H9 (cell line): ENCODE results near the gene TAGLN2. TPM values are rescaled to one million over a fixed set of nuclear protein-coding genes. Genes with fewer than 3 reads are reported as not detected.

Experiments
- DNase-seq: peaks from one replicate; pipeline ENCODE4 v3.0.0-alpha.2; 2017
- H2AFZ ChIP-seq: one replicate; pipeline ENCODE4 v1.6.1; 2013; ENCODE audit warnings: mild to moderate bottlenecking, low read length, control low read depth, moderate library complexity
- H2AK5ac ChIP-seq: 2 replicates; pipeline ENCODE4 v1.6.1; 2013; ENCODE audit warnings: low read length, control low read depth, mixed read lengths; ENCODE audit not compliant: insufficient read length
- H2BK120ac ChIP-seq: one replicate; pipeline ENCODE4 v1.6.1; 2013; ENCODE audit warnings: low read depth, mild to moderate bottlenecking, low read length, control low read depth, inconsistent platforms; ENCODE audit not compliant: poor library complexity, severe bottlenecking
- H2BK12ac ChIP-seq: 2 replicates; pipeline ENCODE4 v1.6.1; 2013; ENCODE audit warnings: low read length, control low read depth, mixed read lengths, low read depth; ENCODE audit not compliant: insufficient read length
- H2BK15ac ChIP-seq: 2 replicates; pipeline ENCODE4 v1.6.1; 2013; ENCODE audit warnings: low read depth, low read length, control low read depth
- H2BK20ac ChIP-seq: one replicate; pipeline ENCODE4 v1.6.1; 2013; ENCODE audit warnings: low read depth, mild to moderate bottlenecking, low read length, control low read depth, inconsistent platforms; ENCODE audit not compliant: poor library complexity, severe bottlenecking
- H2BK5ac ChIP-seq: 2 replicates; pipeline ENCODE4 v1.6.1; 2013; ENCODE audit warnings: low read length, control low read depth, mixed read lengths; ENCODE audit not compliant: insufficient read length
- H3K14ac ChIP-seq: 2 replicates; pipeline ENCODE4 v1.6.1; 2013; ENCODE audit warnings: low read length, control low read depth; ENCODE audit not compliant: insufficient read depth
- H3K18ac ChIP-seq: 2 replicates; pipeline ENCODE4 v1.6.1; 2013; ENCODE audit warnings: low read depth, mild to moderate bottlenecking, mixed read lengths, low read length, control low read depth; ENCODE audit not compliant: insufficient read length
- H3K23ac ChIP-seq: 2 replicates; pipeline ENCODE4 v1.6.1; 2013; ENCODE audit warnings: low read length, control low read depth, mixed read lengths, low read depth; ENCODE audit not compliant: insufficient read length
- H3K23me2 ChIP-seq: 2 replicates; pipeline ENCODE4 v1.6.1; 2013; ENCODE audit warnings: low read depth, mild to moderate bottlenecking, mixed read lengths, low read length, control low read depth; ENCODE audit not compliant: insufficient read length, poor library complexity, severe bottlenecking
- H3K27ac ChIP-seq: 2 replicates; pipeline ENCODE4 v1.5.1; 2013; ENCODE audit warnings: low read length, control low read depth, mixed read lengths, low read depth; ENCODE audit not compliant: insufficient read length
- H3K27me3 ChIP-seq: 2 replicates; pipeline ENCODE4 v1.6.1; 2013; ENCODE audit warnings: low read length, control low read depth, inconsistent platforms; ENCODE audit not compliant: insufficient read depth
- H3K4ac ChIP-seq: 2 replicates; pipeline ENCODE4 v1.6.1; 2013; ENCODE audit warnings: low read depth, mild to moderate bottlenecking, control low read depth, inconsistent platforms, low read length, moderate library complexity
- H3K4me1 ChIP-seq: 2 replicates; pipeline ENCODE4 v1.6.1; 2013; ENCODE audit warnings: low read length, control low read depth, inconsistent platforms; ENCODE audit not compliant: insufficient read depth
- H3K4me2 ChIP-seq: 2 replicates; pipeline ENCODE4 v1.6.1; 2013; ENCODE audit warnings: low read length, control low read depth, mixed read lengths; ENCODE audit not compliant: insufficient read length, insufficient read depth
- H3K56ac ChIP-seq: 2 replicates; pipeline ENCODE4 v1.6.1; 2013; ENCODE audit warnings: low read depth, mild to moderate bottlenecking, mixed read lengths, low read length, control low read depth; ENCODE audit not compliant: insufficient read length
- H3K79me1 ChIP-seq: 2 replicates; pipeline ENCODE4 v1.6.1; 2013; ENCODE audit warnings: low read depth, mild to moderate bottlenecking, moderate library complexity, low read length, control low read depth, inconsistent platforms; ENCODE audit not compliant: insufficient read depth, poor library complexity, severe bottlenecking
- H3K79me2 ChIP-seq: 2 replicates; pipeline ENCODE4 v1.6.1; 2013; ENCODE audit warnings: low read length, control low read depth, inconsistent platforms; ENCODE audit not compliant: insufficient read depth
- H3K9ac ChIP-seq: 2 replicates; pipeline ENCODE4 v1.6.1; 2013; ENCODE audit warnings: low read length, control low read depth, mixed read lengths; ENCODE audit not compliant: insufficient read length; ENCODE audit errors: extremely low read depth
- H3K9me3 ChIP-seq: one replicate; pipeline ENCODE4 v1.6.1; 2013; ENCODE audit warnings: low read depth, low read length, inconsistent platforms; ENCODE audit not compliant: control insufficient read depth
- H3T11ph ChIP-seq: one replicate; pipeline ENCODE4 v1.6.1; 2013; ENCODE audit warnings: mild to moderate bottlenecking, low read length, control low read depth, inconsistent platforms
- H4K20me1 ChIP-seq: one replicate; pipeline ENCODE4 v1.6.1; 2013; ENCODE audit not compliant: control insufficient read depth, insufficient read length, insufficient read depth
- H4K5ac ChIP-seq: 2 replicates; pipeline ENCODE4 v1.6.1; 2013; ENCODE audit warnings: low read depth, mild to moderate bottlenecking, mixed read lengths, low read length, control low read depth; ENCODE audit not compliant: insufficient read length
- H4K8ac ChIP-seq: replicated peaks from 2 replicates; pipeline ENCODE4 v1.6.1; 2013; ENCODE audit warnings: low read length, control low read depth, mixed read lengths, low read depth; ENCODE audit not compliant: insufficient read length
- H4K91ac ChIP-seq: 2 replicates; pipeline ENCODE4 v1.6.1; 2013; ENCODE audit warnings: low read depth, mild to moderate bottlenecking, moderate library complexity, mixed read lengths, low read length, control low read depth; ENCODE audit not compliant: insufficient read length
- H3K27ac Mint-ChIP-seq, 3 experiments: 2 replicates in 2 of 3; 3 replicates in 1 of 3; pipeline ENCODE4 v1.8.0; 2020 to 2021; ENCODE audit warnings: mixed read lengths in 3 of 3, mild to moderate bottlenecking in 1 of 3, moderate library complexity in 1 of 3
- H3K27me3 Mint-ChIP-seq: 2 replicates; pipeline ENCODE4 v1.8.0; 2021; ENCODE audit warnings: low read depth, mild to moderate bottlenecking, moderate library complexity, mixed read lengths
- H3K36me3 Mint-ChIP-seq, 3 experiments: 2 replicates in 2 of 3; 3 replicates in 1 of 3; pipeline ENCODE4 v1.8.0; 2020 to 2021; ENCODE audit warnings: low read depth in 3 of 3, mixed read lengths in 3 of 3; ENCODE audit not compliant: insufficient read depth in 1 of 3
- H3K4me1 Mint-ChIP-seq, 2 experiments: 2 replicates each; pipeline ENCODE4 v1.8.0; 2020; ENCODE audit warnings: mixed read lengths in 2 of 2
- H3K4me3 Mint-ChIP-seq, 2 experiments: 2 replicates in 1 of 2; 3 replicates in 1 of 2; pipeline ENCODE4 v1.8.0; 2020 to 2021; ENCODE audit warnings: mild to moderate bottlenecking in 2 of 2, mixed read lengths in 2 of 2, moderate library complexity in 1 of 2
- H3K9me3 Mint-ChIP-seq, 2 experiments: 2 replicates in 1 of 2; 3 replicates in 1 of 2; pipeline ENCODE4 v1.8.0; 2020; ENCODE audit warnings: mild to moderate bottlenecking in 2 of 2, mixed read lengths in 2 of 2, moderate library complexity in 1 of 2
- CTCF ChIP-seq: fragments of 200-600 bp; sonication (generic); conservative IDR thresholded peaks from 3 replicates; pipeline ENCODE4 v1.8.0; 2021; ENCODE audit warnings: antibody characterized with exemption, mild to moderate bottlenecking
- WGBS: extraction: QIAGEN DNeasy Blood & Tissue Kit; methylation state at CpG from one replicate; pipeline ENCODE4 v1.1.7; 2013; ENCODE audit warnings: missing lambda C conversion rate, low lambda C conversion rate, mixed read lengths; ENCODE audit not compliant: insufficient read length; ENCODE audit errors: extremely low coverage; 5-methylcytosine and 5-hydroxymethylcytosine counted together
- total RNA-seq: library from RNA; stranded (reverse); gene quantifications from 2 replicates; pipeline ENCODE4 v1.2.1, GENCODE V29; 2021

TAGLN2 gene
- total RNA-seq, 1 experiment from 2014 or later: 76.7 TPM

- Histone ChIP-seq H3K23me2 (no peaks in the 10 kb centered on the region), H3K79me2 (no peaks in the 10 kb centered on the region), H3K4me2 (no peak overlapping the region), H3K14ac (no peak overlapping the region), H3T11ph (no peak overlapping the region), H4K91ac (no peak overlapping the region), H3K23ac (no peak overlapping the region), H2BK15ac (no peak overlapping the region), H3K56ac (no peak overlapping the region), H4K20me1 (no peaks in the 10 kb centered on the region), H3K27me3 (no peaks in the 10 kb centered on the region), H3K18ac (no peak overlapping the region), H3K4ac (no peak overlapping the region), H2BK5ac (no peak overlapping the region), H2AK5ac (no peak overlapping the region), H3K27ac (no peak overlapping the region), H3K9ac (no peak overlapping the region), H4K5ac (no peak overlapping the region), H4K8ac (no peak overlapping the region), H3K79me1 (no peaks in the 10 kb centered on the region), H3K9me3 (no peaks in the 10 kb centered on the region), H2BK120ac (no peak overlapping the region), H2AFZ (no peak overlapping the region), H3K4me1 (no peaks in the 10 kb centered on the region), H2BK12ac (no peak overlapping the region), H2BK20ac (no peak overlapping the region)
- no peak for DNase-seq
- H3K36me3 Mint-ChIP-seq: peaks cover 0 to under 1% (median 0%) of the 10 kb centered on the region in 3 experiments; a peak in 1 of 7 replicates
- H3K9me3 Mint-ChIP-seq: no peaks in the 10 kb centered on the region
- peaks cover 4% of the 10 kb centered on the region for H3K27me3 Mint-ChIP-seq
- H3K4me1 Mint-ChIP-seq: no peaks in the 10 kb centered on the region
- TF ChIP-seq CTCF: no peak
- no peak overlapping the region for H3K4me3 Mint-ChIP-seq
- no CpG with 5 or more reads among the region's 3 CpGs for WGBS
- H3K27ac Mint-ChIP-seq: no peak overlapping the region
Observed at GRCh38 chr1:159879136-159879535, 46.2 kb downstream of the TAGLN2 start.
